H9 (cell line): ENCODE measurements around the gene C2orf68. TPM values are rescaled to one million over a fixed set of nuclear protein-coding genes. Genes with fewer than 3 reads are reported as not detected.

Experiments used
- DNase-seq: peaks from one replicate; pipeline ENCODE4 v3.0.0-alpha.2; 2017
- H2AFZ ChIP-seq: one replicate; pipeline ENCODE4 v1.6.1; 2013; ENCODE audit warnings: mild to moderate bottlenecking, low read length, control low read depth, moderate library complexity
- H2AK5ac ChIP-seq: 2 replicates; pipeline ENCODE4 v1.6.1; 2013; ENCODE audit warnings: low read length, control low read depth, mixed read lengths; ENCODE audit not compliant: insufficient read length
- H2BK120ac ChIP-seq: one replicate; pipeline ENCODE4 v1.6.1; 2013; ENCODE audit warnings: low read depth, mild to moderate bottlenecking, low read length, control low read depth, inconsistent platforms; ENCODE audit not compliant: poor library complexity, severe bottlenecking
- H2BK12ac ChIP-seq: 2 replicates; pipeline ENCODE4 v1.6.1; 2013; ENCODE audit warnings: low read length, control low read depth, mixed read lengths, low read depth; ENCODE audit not compliant: insufficient read length
- H2BK15ac ChIP-seq: 2 replicates; pipeline ENCODE4 v1.6.1; 2013; ENCODE audit warnings: low read depth, low read length, control low read depth
- H2BK20ac ChIP-seq: one replicate; pipeline ENCODE4 v1.6.1; 2013; ENCODE audit warnings: low read depth, mild to moderate bottlenecking, low read length, control low read depth, inconsistent platforms; ENCODE audit not compliant: poor library complexity, severe bottlenecking
- H2BK5ac ChIP-seq: 2 replicates; pipeline ENCODE4 v1.6.1; 2013; ENCODE audit warnings: low read length, control low read depth, mixed read lengths; ENCODE audit not compliant: insufficient read length
- H3K14ac ChIP-seq: 2 replicates; pipeline ENCODE4 v1.6.1; 2013; ENCODE audit warnings: low read length, control low read depth; ENCODE audit not compliant: insufficient read depth
- H3K18ac ChIP-seq: 2 replicates; pipeline ENCODE4 v1.6.1; 2013; ENCODE audit warnings: low read depth, mild to moderate bottlenecking, mixed read lengths, low read length, control low read depth; ENCODE audit not compliant: insufficient read length
- H3K23ac ChIP-seq: 2 replicates; pipeline ENCODE4 v1.6.1; 2013; ENCODE audit warnings: low read length, control low read depth, mixed read lengths, low read depth; ENCODE audit not compliant: insufficient read length
- H3K23me2 ChIP-seq: 2 replicates; pipeline ENCODE4 v1.6.1; 2013; ENCODE audit warnings: low read depth, mild to moderate bottlenecking, mixed read lengths, low read length, control low read depth; ENCODE audit not compliant: insufficient read length, poor library complexity, severe bottlenecking
- H3K27ac ChIP-seq: 2 replicates; pipeline ENCODE4 v1.5.1; 2013; ENCODE audit warnings: low read length, control low read depth, mixed read lengths, low read depth; ENCODE audit not compliant: insufficient read length
- H3K27me3 ChIP-seq: 2 replicates; pipeline ENCODE4 v1.6.1; 2013; ENCODE audit warnings: low read length, control low read depth, inconsistent platforms; ENCODE audit not compliant: insufficient read depth
- H3K4ac ChIP-seq: 2 replicates; pipeline ENCODE4 v1.6.1; 2013; ENCODE audit warnings: low read depth, mild to moderate bottlenecking, control low read depth, inconsistent platforms, low read length, moderate library complexity
- H3K4me1 ChIP-seq: 2 replicates; pipeline ENCODE4 v1.6.1; 2013; ENCODE audit warnings: low read length, control low read depth, inconsistent platforms; ENCODE audit not compliant: insufficient read depth
- H3K4me2 ChIP-seq: 2 replicates; pipeline ENCODE4 v1.6.1; 2013; ENCODE audit warnings: low read length, control low read depth, mixed read lengths; ENCODE audit not compliant: insufficient read length, insufficient read depth
- H3K56ac ChIP-seq: 2 replicates; pipeline ENCODE4 v1.6.1; 2013; ENCODE audit warnings: low read depth, mild to moderate bottlenecking, mixed read lengths, low read length, control low read depth; ENCODE audit not compliant: insufficient read length
- H3K79me1 ChIP-seq: 2 replicates; pipeline ENCODE4 v1.6.1; 2013; ENCODE audit warnings: low read depth, mild to moderate bottlenecking, moderate library complexity, low read length, control low read depth, inconsistent platforms; ENCODE audit not compliant: insufficient read depth, poor library complexity, severe bottlenecking
- H3K79me2 ChIP-seq: 2 replicates; pipeline ENCODE4 v1.6.1; 2013; ENCODE audit warnings: low read length, control low read depth, inconsistent platforms; ENCODE audit not compliant: insufficient read depth
- H3K9ac ChIP-seq: 2 replicates; pipeline ENCODE4 v1.6.1; 2013; ENCODE audit warnings: low read length, control low read depth, mixed read lengths; ENCODE audit not compliant: insufficient read length; ENCODE audit errors: extremely low read depth
- H3K9me3 ChIP-seq: one replicate; pipeline ENCODE4 v1.6.1; 2013; ENCODE audit warnings: low read depth, low read length, inconsistent platforms; ENCODE audit not compliant: control insufficient read depth
- H3T11ph ChIP-seq: one replicate; pipeline ENCODE4 v1.6.1; 2013; ENCODE audit warnings: mild to moderate bottlenecking, low read length, control low read depth, inconsistent platforms
- H4K20me1 ChIP-seq: one replicate; pipeline ENCODE4 v1.6.1; 2013; ENCODE audit not compliant: control insufficient read depth, insufficient read length, insufficient read depth
- H4K5ac ChIP-seq: 2 replicates; pipeline ENCODE4 v1.6.1; 2013; ENCODE audit warnings: low read depth, mild to moderate bottlenecking, mixed read lengths, low read length, control low read depth; ENCODE audit not compliant: insufficient read length
- H4K8ac ChIP-seq: replicated peaks from 2 replicates; pipeline ENCODE4 v1.6.1; 2013; ENCODE audit warnings: low read length, control low read depth, mixed read lengths, low read depth; ENCODE audit not compliant: insufficient read length
- H4K91ac ChIP-seq: 2 replicates; pipeline ENCODE4 v1.6.1; 2013; ENCODE audit warnings: low read depth, mild to moderate bottlenecking, moderate library complexity, mixed read lengths, low read length, control low read depth; ENCODE audit not compliant: insufficient read length
- H3K27ac Mint-ChIP-seq, 3 experiments: 2 replicates in 2 of 3; 3 replicates in 1 of 3; pipeline ENCODE4 v1.8.0; 2020 to 2021; ENCODE audit warnings: mixed read lengths in 3 of 3, mild to moderate bottlenecking in 1 of 3, moderate library complexity in 1 of 3
- H3K27me3 Mint-ChIP-seq: 2 replicates; pipeline ENCODE4 v1.8.0; 2021; ENCODE audit warnings: low read depth, mild to moderate bottlenecking, moderate library complexity, mixed read lengths
- H3K36me3 Mint-ChIP-seq, 3 experiments: 2 replicates in 2 of 3; 3 replicates in 1 of 3; pipeline ENCODE4 v1.8.0; 2020 to 2021; ENCODE audit warnings: low read depth in 3 of 3, mixed read lengths in 3 of 3; ENCODE audit not compliant: insufficient read depth in 1 of 3
- H3K4me1 Mint-ChIP-seq, 2 experiments: 2 replicates each; pipeline ENCODE4 v1.8.0; 2020; ENCODE audit warnings: mixed read lengths in 2 of 2
- H3K4me3 Mint-ChIP-seq, 2 experiments: 2 replicates in 1 of 2; 3 replicates in 1 of 2; pipeline ENCODE4 v1.8.0; 2020 to 2021; ENCODE audit warnings: mild to moderate bottlenecking in 2 of 2, mixed read lengths in 2 of 2, moderate library complexity in 1 of 2
- H3K9me3 Mint-ChIP-seq, 2 experiments: 2 replicates in 1 of 2; 3 replicates in 1 of 2; pipeline ENCODE4 v1.8.0; 2020; ENCODE audit warnings: mild to moderate bottlenecking in 2 of 2, mixed read lengths in 2 of 2, moderate library complexity in 1 of 2
- WGBS: extraction: QIAGEN DNeasy Blood & Tissue Kit; methylation state at CpG from one replicate; pipeline ENCODE4 v1.1.7; 2013; ENCODE audit warnings: missing lambda C conversion rate, low lambda C conversion rate, mixed read lengths; ENCODE audit not compliant: insufficient read length; ENCODE audit errors: extremely low coverage; 5-methylcytosine and 5-hydroxymethylcytosine counted together
- total RNA-seq: library from RNA; stranded (reverse); gene quantifications from 2 replicates; pipeline ENCODE4 v1.2.1, GENCODE V29; 2021
- TF ChIP-seq, protein P1 (sequence below): fragments of 200-600 bp; sonication (generic); conservative IDR thresholded peaks from 3 replicates; pipeline ENCODE4 v1.8.0; 2021; ENCODE audit warnings: antibody characterized with exemption, mild to moderate bottlenecking

C2orf68 gene
- total RNA-seq, 1 experiment from 2014 or later = 39.6 TPM

DNA sequence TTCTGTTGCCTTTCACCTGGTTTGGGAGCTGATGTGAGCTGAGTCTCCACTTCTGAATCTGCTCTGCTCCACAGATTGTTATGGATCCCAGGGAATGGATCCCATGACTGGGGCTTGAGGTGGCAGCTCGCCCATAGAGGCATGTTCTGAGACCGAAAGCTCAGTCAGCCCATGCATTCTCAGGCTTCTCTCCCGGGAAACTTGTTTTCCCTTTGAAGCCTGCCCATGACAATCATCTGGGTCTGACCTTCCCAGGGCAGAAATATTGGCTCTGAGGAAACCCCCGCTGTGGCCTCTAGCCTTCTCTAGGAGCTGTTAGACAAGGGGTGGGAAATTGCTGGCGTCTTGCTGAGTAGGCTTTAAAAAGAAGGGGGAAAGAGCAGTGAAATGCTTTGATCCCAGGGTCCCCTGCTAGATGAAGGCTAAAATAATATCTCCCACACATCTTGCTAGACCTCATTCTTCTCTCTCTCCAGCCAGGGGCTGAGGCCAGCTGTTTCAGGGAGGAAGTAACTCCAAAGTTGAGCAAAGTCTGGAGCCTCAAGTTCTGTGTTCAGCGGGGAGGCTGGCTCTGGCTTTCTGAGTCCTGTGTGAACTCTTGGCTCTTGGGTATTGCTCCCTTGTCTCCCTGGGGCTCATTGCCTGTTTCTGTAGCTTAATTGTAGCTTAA is 32.5 kb downstream of the C2orf68 start:
- H3K18ac ChIP-seq = no peak overlapping the region
- no peaks in the 10 kb centered on the region for H3K79me1 ChIP-seq
- H3K36me3 Mint-ChIP-seq = no peaks in the 10 kb centered on the region; a peak in 2 of 7 replicates
- H3K9ac ChIP-seq = no peak overlapping the region
- WGBS = no CpG with 5 or more reads among the region's 6 CpGs
- no peak overlapping the region for H4K5ac ChIP-seq
- no peak overlapping the region for H4K8ac ChIP-seq
- no peaks in the 10 kb centered on the region for H3K79me2 ChIP-seq
- TF ChIP-seq, protein P1, sequence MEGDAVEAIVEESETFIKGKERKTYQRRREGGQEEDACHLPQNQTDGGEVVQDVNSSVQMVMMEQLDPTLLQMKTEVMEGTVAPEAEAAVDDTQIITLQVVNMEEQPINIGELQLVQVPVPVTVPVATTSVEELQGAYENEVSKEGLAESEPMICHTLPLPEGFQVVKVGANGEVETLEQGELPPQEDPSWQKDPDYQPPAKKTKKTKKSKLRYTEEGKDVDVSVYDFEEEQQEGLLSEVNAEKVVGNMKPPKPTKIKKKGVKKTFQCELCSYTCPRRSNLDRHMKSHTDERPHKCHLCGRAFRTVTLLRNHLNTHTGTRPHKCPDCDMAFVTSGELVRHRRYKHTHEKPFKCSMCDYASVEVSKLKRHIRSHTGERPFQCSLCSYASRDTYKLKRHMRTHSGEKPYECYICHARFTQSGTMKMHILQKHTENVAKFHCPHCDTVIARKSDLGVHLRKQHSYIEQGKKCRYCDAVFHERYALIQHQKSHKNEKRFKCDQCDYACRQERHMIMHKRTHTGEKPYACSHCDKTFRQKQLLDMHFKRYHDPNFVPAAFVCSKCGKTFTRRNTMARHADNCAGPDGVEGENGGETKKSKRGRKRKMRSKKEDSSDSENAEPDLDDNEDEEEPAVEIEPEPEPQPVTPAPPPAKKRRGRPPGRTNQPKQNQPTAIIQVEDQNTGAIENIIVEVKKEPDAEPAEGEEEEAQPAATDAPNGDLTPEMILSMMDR = no peak
- H3K4me1 ChIP-seq = peaks cover 3% of the 10 kb centered on the region; the same call in 1 of the 2 replicates
- H3K14ac ChIP-seq = no peak overlapping the region
- peak overlapping the region; percentile 62 for H3K4me2 ChIP-seq
- H3K9me3 Mint-ChIP-seq = no peaks in the 10 kb centered on the region; a peak in 1 of 5 replicates
- H3K23ac ChIP-seq = no peak overlapping the region
- no peak overlapping the region for H3K27ac Mint-ChIP-seq
- DNase-seq = peak; percentile 48
- no peaks in the 10 kb centered on the region for H3K9me3 ChIP-seq
- H2BK15ac ChIP-seq = no peak overlapping the region
- H4K91ac ChIP-seq = no peak overlapping the region
- no peak overlapping the region for H2AFZ ChIP-seq
- no peaks in the 10 kb centered on the region for H4K20me1 ChIP-seq
- H2BK12ac ChIP-seq = no peak overlapping the region
- H3K27me3 Mint-ChIP-seq = peaks cover 37% of the 10 kb centered on the region
- no peak overlapping the region for H2BK120ac ChIP-seq
- H3K23me2 ChIP-seq = no peaks in the 10 kb centered on the region
- no peak overlapping the region for H3K4ac ChIP-seq
- H3K56ac ChIP-seq = no peak overlapping the region
- no peak overlapping the region for H3K27ac ChIP-seq
- peaks cover 28% of the 10 kb centered on the region in 2 experiments for H3K4me1 Mint-ChIP-seq
- peaks cover 3% of the 10 kb centered on the region; the same call in 1 of the 2 replicates for H3K27me3 ChIP-seq
- H2AK5ac ChIP-seq = no peak overlapping the region
- H3T11ph ChIP-seq = no peak overlapping the region
- H3K4me3 Mint-ChIP-seq = no peak overlapping the region; a peak in 2 of 5 replicates
- no peak overlapping the region for H2BK20ac ChIP-seq
- H2BK5ac ChIP-seq = no peak overlapping the region
